DMS153 treated with DMSO at 0.1 percent for 48 hours (cell line): ENCODE results near the gene AQP2.

Experiments used
- DNase-seq: peaks from one replicate; lab custom pipeline; 2025; ENCODE audit not compliant: unreplicated experiment; lab: John Stamatoyannopoulos, UW

Gene AQP2

DNA sequence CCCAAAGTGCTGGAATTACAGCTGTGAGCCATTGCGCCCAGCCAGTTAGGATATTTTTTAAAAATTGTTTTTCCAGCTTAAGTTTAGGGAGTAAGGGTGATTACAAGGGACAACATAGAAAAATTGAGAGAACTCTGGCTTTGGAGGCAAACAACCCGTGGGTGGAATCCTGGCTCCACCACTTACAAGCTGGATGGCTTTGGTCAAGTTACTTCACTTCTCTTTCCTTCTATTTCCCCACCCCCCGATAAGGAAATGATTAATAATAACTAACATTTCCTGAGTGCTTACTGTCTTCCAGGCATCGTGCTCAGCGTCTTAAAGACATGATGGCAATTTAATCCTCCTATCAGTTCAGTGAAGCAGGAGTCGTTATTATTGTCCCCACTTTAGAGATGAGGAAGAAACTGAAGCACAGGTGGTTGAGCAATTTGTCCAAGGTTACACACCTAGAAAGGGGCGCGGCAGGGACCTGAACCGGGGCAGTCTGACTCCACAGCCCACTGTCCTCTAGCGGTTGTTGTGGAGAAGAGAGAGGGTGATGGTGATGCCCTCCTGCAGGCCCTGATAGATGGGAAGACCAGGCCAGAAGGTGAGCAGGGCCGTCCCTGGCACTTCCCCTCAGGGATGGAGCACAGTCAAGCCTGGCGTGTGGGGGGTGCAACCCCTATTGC, 30.2 kb upstream of the AQP2 start:
- no peak for DNase-seq

GRCh38 chr12:49920915-49921286, 29.6 kb upstream of the AQP2 start:
- no peak for DNase-seq

DNA sequence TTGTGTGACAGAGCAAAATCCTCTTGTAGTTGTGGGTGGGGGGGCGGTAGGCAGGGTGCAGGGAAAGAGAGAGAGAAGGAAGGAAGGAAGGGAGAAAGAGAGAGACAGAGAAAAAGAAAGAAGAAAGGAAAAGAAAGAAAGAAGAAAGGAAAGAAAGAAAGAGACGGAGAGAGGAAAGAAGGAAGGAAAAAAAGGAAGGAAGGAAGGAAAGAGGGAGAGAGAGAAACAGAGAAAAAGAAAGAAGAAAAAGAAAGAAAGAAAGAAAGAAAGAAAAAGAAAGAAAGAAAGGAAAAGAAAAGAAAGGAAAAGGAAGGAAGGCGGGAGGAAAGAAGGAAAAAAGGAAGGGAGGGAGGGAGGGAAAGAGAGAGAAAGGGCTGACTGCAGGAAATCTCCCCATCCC, 29.2 kb upstream of the AQP2 start:
- no peak for DNase-seq

DNA sequence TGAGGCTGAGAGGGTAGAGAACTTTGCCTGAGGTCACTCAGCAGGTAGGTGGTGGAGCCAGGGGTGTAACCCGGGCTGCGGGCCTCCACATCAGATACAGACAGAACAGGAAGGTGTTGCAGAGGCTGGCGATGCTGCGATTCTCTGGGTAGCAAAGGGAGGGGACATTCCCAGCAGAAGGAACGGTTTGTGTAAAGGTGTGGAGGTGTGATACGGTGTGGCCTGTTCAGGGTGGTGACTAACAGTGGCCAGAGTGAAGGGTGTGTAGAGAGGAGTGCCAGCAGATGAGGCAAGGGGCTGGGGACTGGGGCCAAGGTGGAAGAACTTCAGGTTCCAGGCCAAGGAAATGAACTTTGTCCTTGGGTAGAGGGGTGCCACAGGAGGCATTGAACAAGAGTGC, 28.6 kb upstream of the AQP2 start:
- no peak for DNase-seq

DNA sequence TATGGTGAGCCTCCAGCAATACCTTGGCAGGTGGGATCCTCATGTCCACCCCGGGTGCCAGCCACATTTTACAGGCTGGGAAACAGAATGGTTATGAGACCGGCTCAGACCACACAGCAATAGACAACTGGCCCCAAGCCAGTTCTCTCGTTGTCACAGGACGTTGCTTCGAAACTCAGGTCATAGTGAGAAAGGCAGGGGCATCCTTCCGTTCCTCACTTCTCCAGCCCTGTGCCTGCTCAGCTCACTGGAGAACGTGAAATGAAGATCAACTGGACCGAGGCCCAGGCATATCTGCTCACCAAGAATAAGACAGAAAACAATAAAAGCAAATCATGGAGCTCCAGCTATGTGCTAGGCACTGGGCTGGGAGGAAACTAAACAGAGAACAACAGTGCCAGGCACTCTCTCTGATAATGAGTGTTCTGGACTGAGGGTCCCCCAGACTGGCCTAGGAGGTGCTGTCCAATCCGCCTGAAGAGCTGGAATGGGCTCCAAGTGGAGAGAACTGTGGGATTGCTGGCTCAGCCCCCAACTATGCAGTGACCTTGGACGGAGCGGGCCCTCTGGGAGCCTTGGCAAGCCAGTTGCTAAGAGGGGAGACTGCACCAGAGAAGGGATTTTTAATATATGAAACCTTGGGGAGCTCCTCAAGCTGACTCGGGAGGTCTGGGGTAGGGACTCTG, 28.0 kb upstream of the AQP2 start:
- DNase-seq = no peak

DNA sequence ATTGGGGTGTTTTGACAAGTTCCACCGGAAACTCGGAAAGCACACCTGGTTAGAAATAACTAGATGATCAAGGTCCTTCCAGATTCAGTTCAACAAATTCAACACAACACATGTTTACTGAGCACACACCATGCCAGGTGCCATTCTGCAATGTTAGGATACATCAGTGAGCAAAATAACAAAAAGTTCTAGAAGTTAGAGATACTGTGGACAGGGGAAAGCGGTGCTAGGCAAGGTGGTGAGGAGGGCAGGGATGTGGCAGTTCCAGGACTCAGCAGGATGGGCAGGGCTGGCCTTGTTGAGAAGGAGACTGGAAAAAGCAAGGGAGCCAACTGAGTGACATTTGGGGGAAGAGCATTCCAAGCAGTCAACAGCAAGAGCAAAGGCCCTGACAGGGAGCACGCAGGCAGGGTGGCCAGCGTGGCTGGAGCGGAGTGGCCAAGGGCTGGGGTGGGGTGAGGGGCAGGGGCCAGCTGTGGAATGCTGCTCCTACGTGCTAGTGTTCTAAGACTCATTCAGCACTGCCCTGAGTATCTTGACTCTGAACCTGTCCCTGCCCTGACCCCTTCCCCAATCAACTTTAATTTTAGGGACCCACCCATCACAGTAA, 27.4 kb upstream of the AQP2 start:
- no peak for DNase-seq

DNA sequence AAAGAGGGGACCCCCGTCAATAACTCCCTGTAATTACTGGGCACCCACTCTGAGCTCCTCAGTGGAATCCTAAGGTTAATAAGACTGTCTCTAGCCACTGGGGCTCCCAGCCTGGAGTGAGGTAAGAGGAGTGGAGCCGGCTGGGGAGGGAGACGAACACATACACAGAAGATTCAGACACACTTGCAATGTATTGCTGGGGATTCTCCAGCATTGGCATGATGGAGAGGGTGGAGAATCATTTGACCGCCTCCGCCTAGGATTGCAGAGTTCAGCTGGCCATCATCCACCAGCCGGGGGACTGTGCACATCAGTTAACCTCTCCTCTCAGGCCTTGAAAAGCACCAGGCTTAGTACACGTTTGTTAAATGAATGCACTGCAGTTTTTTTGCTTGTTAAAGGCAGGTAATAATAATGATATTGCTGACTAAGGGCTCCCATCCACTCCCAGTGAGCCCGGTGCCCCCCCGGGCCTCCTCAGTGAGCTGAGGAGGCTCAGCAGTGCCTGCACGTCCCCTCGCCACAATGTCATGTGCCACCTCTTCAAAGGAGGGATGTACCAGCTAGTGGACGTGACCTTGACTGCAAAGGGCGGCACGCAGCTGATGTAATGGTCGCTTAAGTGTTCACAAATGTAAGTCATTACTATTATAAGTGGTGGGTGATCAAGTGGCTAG, 26.5 kb upstream of the AQP2 start:
- DNase-seq = no peak

DNA sequence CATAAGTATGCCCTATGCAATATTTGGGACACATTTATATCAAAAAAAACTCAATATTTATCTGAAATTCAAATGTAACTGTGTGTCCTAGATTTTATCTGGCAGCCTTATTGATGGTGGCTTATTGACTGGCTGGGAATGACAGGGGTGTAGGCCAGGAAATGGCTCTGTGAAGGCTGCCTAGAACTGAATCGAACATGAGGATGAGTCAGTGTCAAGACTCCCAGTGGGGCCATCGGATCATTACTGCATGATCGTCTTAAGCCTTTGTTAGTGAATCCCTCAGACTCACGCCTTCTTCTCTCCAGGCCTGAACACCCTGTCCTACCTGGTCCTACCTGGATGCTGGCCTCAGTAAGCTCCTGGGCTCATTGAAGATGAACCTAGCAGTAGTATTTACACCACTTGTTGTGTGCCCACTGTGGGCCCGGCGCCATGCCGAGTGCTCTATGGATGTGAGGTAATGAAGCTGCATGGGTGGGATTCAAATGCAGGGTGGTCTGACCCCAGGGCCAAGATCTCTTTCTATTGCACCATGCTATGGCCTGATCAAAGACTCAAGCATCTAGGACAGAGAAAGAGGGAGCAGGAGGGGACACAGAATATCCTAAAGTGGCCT, 25.8 kb upstream of the AQP2 start:
- no peak for DNase-seq

DNA sequence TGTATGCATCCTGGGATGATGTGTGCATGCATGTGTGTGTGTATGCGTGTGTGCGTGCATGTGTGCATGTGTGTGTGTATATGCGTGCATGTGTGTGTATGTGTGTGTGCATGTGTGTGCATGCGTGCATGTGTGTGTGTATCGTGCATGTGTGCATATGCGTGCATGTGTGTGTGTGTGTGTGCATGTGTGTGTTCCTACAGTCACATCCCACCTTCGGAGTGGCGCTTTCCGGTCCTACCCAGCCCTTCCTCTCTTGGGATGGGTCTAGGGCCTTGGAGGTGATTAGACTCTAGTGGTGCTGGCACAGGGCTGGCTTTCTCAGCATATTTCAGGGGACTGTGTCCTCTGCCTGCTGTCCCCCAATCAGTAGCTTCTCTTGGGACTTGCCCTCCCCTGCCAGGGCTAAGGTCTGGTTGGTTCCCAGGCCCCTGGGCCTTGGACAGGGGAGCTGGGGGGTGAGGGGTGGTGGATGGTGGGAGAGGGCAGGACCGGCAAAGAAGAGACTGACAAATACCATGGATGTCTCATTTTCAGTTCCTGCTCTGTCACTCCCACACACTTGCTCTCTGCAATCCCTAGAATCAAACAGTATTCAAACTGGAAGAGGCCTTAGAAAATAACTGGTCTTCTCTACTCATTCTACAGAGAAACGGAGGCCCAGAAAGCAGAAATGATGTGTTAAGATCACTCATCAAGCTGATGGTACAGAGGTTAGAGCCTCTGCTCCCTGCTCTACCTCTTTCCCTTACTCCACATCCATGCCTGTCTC, 24.9 kb upstream of the AQP2 start:
- no peak for DNase-seq

DNA sequence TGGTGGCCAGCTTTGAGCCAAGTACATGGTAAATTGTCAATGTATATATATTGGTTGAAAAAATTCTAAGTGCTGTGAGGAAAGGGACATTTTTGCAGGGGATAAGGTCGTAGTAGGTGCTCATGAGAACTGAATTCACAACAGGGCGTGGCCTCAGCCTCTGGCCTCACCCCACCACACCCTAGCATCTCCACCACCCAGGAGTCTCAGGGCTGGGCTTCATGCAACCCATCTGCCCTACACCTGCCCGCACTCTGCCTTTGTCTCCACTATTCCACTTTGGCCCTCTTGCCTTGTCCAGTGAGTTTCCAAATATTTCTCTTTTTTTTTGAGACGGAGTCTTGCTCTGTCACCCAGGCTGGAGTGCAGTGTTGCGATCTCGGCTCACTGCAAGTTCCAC, 22.1 kb upstream of the AQP2 start:
- no peak for DNase-seq

- no peak for DNase-seq
Observed at GRCh38 chr12:49929581-49929980, 21.0 kb upstream of the AQP2 start.

DNA sequence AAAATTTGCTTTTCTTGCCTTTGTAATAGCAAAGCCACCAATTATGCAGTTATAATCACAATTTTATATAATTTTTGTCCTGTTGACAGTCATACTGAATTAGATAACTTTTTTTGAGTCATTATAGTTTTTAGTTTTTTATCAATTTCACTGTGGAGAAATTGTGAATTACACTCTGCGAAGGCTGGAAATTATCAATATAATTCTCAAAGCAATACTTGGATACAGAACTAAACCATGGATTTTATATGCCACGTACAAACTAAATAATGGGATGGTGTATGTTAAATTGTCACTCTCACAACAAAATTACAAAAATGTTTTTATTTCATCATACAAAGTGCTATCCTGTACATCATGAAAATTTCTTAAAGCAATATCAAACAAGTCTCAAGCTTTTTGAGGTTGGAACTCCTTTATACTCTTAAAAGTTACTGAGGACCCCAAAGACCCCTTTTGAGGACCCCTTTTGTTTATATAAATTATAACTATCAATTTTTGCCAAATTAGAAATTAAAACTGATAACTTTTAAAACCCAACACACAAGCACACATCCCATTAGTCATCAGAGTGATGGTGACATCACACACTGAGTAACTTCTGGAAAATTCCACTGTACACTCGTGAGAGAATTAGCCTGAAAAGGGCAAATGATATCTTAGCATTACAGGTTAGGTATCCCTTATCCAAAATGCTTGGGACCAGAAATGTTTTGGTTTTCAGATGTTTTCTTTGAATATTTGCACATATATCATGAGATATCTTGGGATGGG, 19.8 kb upstream of the AQP2 start:
- DNase-seq = no peak

DNA sequence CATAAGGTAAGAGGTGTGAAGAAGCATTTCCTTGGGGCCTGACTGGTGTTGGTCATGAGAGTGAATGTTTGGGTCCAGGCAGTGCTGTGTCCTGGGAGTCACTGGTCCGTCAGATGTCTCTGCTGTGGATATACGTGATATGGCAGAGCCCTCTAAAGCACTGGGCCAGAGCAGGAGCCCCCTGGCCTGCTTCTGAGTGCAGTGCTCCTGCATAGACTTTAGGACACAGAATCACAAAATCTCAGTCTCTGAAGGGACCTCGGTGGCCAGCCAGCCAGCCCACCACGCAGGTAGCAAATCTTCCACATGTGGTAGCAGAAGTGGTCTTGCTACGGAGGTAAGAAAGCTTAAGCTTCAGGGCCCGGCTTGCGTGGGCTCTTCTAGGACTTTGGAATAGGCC, 18.5 kb upstream of the AQP2 start:
- no peak for DNase-seq

GRCh38 chr12:49932533-49933130, 17.9 kb upstream of the AQP2 start:
- no peak for DNase-seq

- no peak for DNase-seq
Observed at GRCh38 chr12:49933796-49934195, 16.7 kb upstream of the AQP2 start.

- DNase-seq = no peak
Observed at GRCh38 chr12:49934505-49934904, 16.0 kb upstream of the AQP2 start.

- no peak for DNase-seq
Observed at GRCh38 chr12:49936925-49937324, 13.6 kb upstream of the AQP2 start.

DNA sequence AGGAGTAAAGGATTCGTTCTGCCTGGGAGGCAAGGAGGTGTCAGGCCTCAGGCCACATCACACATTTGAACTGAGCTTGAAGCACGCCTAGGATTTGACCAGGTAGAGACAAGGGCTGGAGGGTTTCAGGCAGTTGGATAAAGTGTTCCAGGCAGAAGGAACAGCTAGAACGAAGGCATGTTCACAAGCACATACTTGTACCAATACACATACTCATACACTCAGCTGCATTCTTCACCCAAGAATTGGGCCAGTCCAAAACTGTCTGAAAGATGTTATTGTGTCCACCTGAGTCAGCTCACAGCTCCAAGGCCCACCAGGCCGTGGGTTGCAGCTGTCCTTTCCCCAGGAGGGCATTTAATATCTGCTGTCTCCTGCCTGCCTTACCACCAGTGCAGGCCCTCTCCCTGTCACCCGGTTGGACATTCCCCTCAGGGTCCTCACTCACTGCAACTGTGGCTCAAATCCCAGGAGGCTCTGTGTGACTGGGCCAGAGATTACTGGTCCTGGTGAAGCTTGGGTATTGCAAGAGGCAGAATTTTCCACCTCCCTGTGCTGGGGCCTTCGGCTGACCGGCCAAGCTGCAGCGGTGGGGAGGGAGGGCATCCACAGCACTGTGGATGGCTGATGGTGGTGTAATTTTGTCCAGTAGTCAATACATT, 12.8 kb upstream of the AQP2 start:
- DNase-seq = no peak

DNA sequence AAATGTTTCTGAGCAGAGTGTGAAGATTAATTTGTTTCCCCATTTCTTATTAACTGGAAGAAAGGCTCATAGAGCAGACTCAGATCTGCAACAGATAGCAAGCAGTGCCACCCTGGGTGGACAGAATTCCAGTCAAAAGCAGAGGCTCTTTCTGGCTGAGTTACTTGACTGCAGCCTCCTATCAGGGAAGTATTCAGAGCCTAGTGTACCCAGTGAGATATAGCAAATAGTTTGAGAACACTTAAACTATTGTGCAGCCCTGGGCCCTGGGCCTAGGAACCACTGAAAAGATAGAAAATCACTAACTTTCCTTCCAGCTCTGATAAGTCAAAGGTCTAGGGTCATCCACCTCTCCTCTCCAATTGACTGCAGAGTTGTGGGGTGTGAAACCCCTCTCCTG, 11.2 kb upstream of the AQP2 start:
- DNase-seq = no peak
